Measurements from ENCODE around the gene HSD17B1. TPM values are rescaled to one million over a fixed set of nuclear protein-coding genes. Genes with fewer than 3 reads are reported as not detected.

The HSD17B1 gene
- total RNA-seq, 4 donors from 2014 or later = 3.0 to 11.8 (median 6.6) TPM

- DNase-seq = no peak
- peaks cover 21 to 66% (median 31%) of the 10 kb centered on the region in 3 donors for H3K4me1 ChIP-seq
- TF ChIP-seq POLR2A (IDR thresholded peaks at IDR 0.05) = no peak
- TF ChIP-seq CTCF (IDR thresholded peaks at IDR 0.05) = no peak
- H3K4me3 ChIP-seq = no peak overlapping the region
- H3K27ac ChIP-seq = peak overlapping the region in 2 of 4 donors; percentile 3 to 20
- peaks cover 0 to 3% (median 2%) of the 10 kb centered on the region in 3 donors for H3K36me3 ChIP-seq
- H3K9me3 ChIP-seq = no peaks in the 10 kb centered on the region
- WGBS, 2 donors = 78 to 83% methylated on average over 4 to 6 of the region's 6 CpGs
- no peaks in the 10 kb centered on the region for H3K27me3 ChIP-seq
- intact Hi-C loops (cut with DNase I) = no loop called here
These were observed 6.4 kb downstream of the HSD17B1 start for GRCh38 chr17:42559075-42559474.

GRCh38 chr17:42560246-42560645 is 7.5 kb downstream of the HSD17B1 start:
- Histone ChIP-seq H3K36me3 (peaks cover 10 to 15% (median 13%) of the 10 kb centered on the region in 3 donors), H3K27me3 (no peaks in the 10 kb centered on the region), H3K9me3 (no peaks in the 10 kb centered on the region), H3K4me1 (peaks cover 23 to 65% (median 29%) of the 10 kb centered on the region in 3 donors), H3K27ac (peak overlapping the region in 1 of 4 donors; percentile 2), H3K4me3 (no peak overlapping the region)
- no peak for DNase-seq
- TF ChIP-seq POLR2A (IDR thresholded peaks at IDR 0.05) (no peak), CTCF (IDR thresholded peaks at IDR 0.05) (no peak)
- 91% methylated on average over 3 of the region's 3 CpGs; no CpG with 5 or more reads in 1 of the 2 donors for WGBS, 2 donors
- intact Hi-C loops (cut with DNase I) = no loop called here

GRCh38 chr17:42561897-42562387 is 9.2 kb downstream of the HSD17B1 start, which contains the start of gene COASY:
Gene COASY (plus strand): TSS chr17:42562148. CDS start chr17:42562623, 475 bp downstream.
- Histone ChIP-seq H3K27ac (peak within 1 kb of the TSS; percentile 87 to 94 (median 90)), H3K27me3 (no peaks in the 10 kb centered on the region), H3K36me3 (peaks cover 13 to 27% (median 15%) of the 10 kb centered on the region in 3 donors), H3K4me3 (peak within 1 kb of the TSS; percentile 66 to 91 (median 79)), H3K4me1 (peaks cover 31 to 67% (median 33%) of the 10 kb centered on the region in 3 donors), H3K9me3 (no peaks in the 10 kb centered on the region)
- TF ChIP-seq CTCF (IDR thresholded peaks at IDR 0.05) (peak in 1 of 6 experiments; percentile 38), POLR2A (IDR thresholded peaks at IDR 0.05) (peak in 3 of 4 donors; percentile 14 to 66 (median 46))
- peak; percentile 52 for DNase-seq
- intact Hi-C loops (cut with DNase I) = no loop called here
- WGBS, 2 donors = 0% methylated on average over 1 to 12 of the region's 26 CpGs

- TF ChIP-seq CTCF (IDR thresholded peaks at IDR 0.05) (no peak), POLR2A (IDR thresholded peaks at IDR 0.05) (no peak)
- no peaks in the 10 kb centered on the region for H3K9me3 ChIP-seq
- peaks cover 13 to 27% (median 15%) of the 10 kb centered on the region in 3 donors for H3K36me3 ChIP-seq
- peak overlapping the region; percentile 66 to 91 (median 79) for H3K4me3 ChIP-seq
- no peaks in the 10 kb centered on the region for H3K27me3 ChIP-seq
- peaks cover 31 to 71% (median 35%) of the 10 kb centered on the region in 3 donors for H3K4me1 ChIP-seq
- H3K27ac ChIP-seq = peak overlapping the region; percentile 87 to 94 (median 90)
- intact Hi-C loops (cut with DNase I) = no loop called here
- 2 to 17% methylated on average over 10 to 22 of the region's 48 CpGs for WGBS, 2 donors
- DNase-seq = no peak
These were observed 9.8 kb downstream of the HSD17B1 start for GRCh38 chr17:42562388-42563142.

- Histone ChIP-seq H3K4me3 (peak overlapping the region; percentile 66 to 91 (median 79)), H3K36me3 (peaks cover 13 to 27% (median 15%) of the 10 kb centered on the region in 3 donors), H3K27me3 (no peaks in the 10 kb centered on the region), H3K27ac (peak overlapping the region; percentile 87 to 94 (median 90)), H3K4me1 (peaks cover 36 to 76% (median 40%) of the 10 kb centered on the region in 3 donors), H3K9me3 (no peaks in the 10 kb centered on the region)
- no peak for TF ChIP-seq POLR2A (IDR thresholded peaks at IDR 0.05)
- TF ChIP-seq CTCF (IDR thresholded peaks at IDR 0.05) = no peak
- no peak for DNase-seq
- intact Hi-C loops (cut with DNase I) = no loop called here
- WGBS, 2 donors = 53 to 80% methylated on average over 1 to 3 of the region's 14 CpGs
These were observed 10.4 kb downstream of the HSD17B1 start for GRCh38 chr17:42563143-42563509.
